ENCODE measurements around the gene REEP6.

DNA sequence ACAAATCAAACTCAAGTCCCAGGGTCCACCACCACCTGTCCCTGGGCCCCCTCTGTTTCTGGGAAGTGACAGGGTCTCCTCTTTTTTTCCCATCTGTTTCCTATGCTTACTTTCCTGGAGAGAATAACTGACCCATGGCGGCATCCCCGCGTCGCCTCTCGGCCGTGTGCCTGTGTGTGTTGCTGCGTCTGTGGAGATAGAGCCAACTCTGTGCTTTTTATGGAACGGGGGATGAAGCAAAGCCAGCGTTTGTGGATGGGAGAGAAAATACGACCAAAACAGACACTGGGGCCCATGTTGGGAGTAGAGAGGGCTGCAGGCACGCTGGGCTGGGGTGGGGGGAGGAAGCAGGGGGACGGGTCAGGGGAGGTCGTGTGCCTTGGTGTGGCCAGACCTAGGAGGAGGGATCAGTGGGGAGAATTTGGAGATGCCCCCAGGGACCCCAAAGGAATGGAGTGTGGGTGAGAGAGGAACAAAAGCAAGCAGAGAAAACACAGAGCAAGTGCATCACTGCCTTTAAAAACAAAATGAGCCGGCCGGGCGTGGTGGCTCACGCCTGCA, 49.5 kb downstream of the REEP6 start:
- TF ChIP-seq EZH2phosphoT487 (conservative IDR thresholded peaks at IDR 0.05; ENCODE audit: low read length) = no peak
- no peak for TF ChIP-seq CTCF (IDR thresholded peaks at IDR 0.05; ENCODE audit: insufficient read depth, low read length, poor library complexity, severe bottlenecking)

All from SU-DHL-6 (cell line).